Osteocyte (in vitro differentiated cells): ENCODE data around the gene STMN3. TPM values are rescaled to one million over a fixed set of nuclear protein-coding genes. Genes with fewer than 3 reads are reported as not detected.

Experiments used
- DNase-seq: peaks from one replicate; pipeline ENCODE4 v3.0.0; 2021; ENCODE audit warnings: mixed read lengths; ENCODE audit not compliant: unreplicated experiment; ENCODE audit errors: extremely low spot score
- H3K27ac Mint-ChIP-seq: one replicate; pipeline ENCODE4 v1.8.0; 2021; ENCODE audit warnings: mild to moderate bottlenecking, mixed read lengths; ENCODE audit not compliant: unreplicated experiment
- H3K27me3 Mint-ChIP-seq: one replicate; pipeline ENCODE4 v1.8.0; 2021; ENCODE audit warnings: mixed read lengths; ENCODE audit not compliant: unreplicated experiment
- H3K36me3 Mint-ChIP-seq: one replicate; pipeline ENCODE4 v1.8.0; 2021; ENCODE audit warnings: mixed read lengths; ENCODE audit not compliant: unreplicated experiment
- H3K4me1 Mint-ChIP-seq: one replicate; pipeline ENCODE4 v1.8.0; 2021; ENCODE audit warnings: mixed read lengths; ENCODE audit not compliant: unreplicated experiment
- H3K4me3 Mint-ChIP-seq: one replicate; pipeline ENCODE4 v1.8.0; 2021; ENCODE audit warnings: mild to moderate bottlenecking, moderate library complexity, mixed read lengths; ENCODE audit not compliant: unreplicated experiment
- H3K9me3 Mint-ChIP-seq: one replicate; pipeline ENCODE4 v1.8.0; 2021; ENCODE audit warnings: mixed read lengths; ENCODE audit not compliant: unreplicated experiment
- CTCF ChIP-seq: fragments of 200-600 bp; sonication (generic); IDR thresholded peaks from 2 replicates; pipeline ENCODE4 v1.5.0; 2021; ENCODE audit warnings: antibody characterized with exemption, mild to moderate bottlenecking, moderate library complexity
- total RNA-seq: library from RNA; stranded (reverse); gene quantifications from 2 replicates; pipeline ENCODE4 v1.2.1, GENCODE V29; 2021

Gene STMN3
- total RNA-seq, 1 donor from 2014 or later = 33.2 TPM

DNA sequence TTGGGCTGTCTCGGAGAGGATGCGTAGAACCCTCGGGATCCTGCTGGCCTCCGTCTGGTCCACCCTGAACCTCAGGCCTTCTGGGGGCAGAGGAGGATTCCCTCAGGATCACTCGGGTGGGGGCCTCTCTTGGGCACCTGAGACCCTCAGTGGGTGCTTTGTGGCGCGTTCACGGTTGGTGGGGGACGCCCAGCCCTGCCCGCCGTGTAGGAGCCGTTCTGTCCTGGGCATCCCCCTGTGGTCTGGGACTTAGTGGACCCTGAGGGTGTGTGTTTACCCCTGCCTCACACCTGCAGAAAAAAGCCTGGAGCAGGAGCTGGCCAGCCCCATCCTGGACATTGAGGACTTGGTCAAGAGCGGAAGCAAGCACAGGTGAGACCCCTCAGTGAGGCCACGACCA is 12.5 kb upstream of the STMN3 start:
- no peaks in the 10 kb centered on the region for H3K9me3 Mint-ChIP-seq
- DNase-seq = no peak
- H3K4me3 Mint-ChIP-seq = no peak overlapping the region
- no peak overlapping the region for H3K27ac Mint-ChIP-seq
- no peak for TF ChIP-seq CTCF
- H3K36me3 Mint-ChIP-seq = peaks cover 22% of the 10 kb centered on the region
- no peaks in the 10 kb centered on the region for H3K27me3 Mint-ChIP-seq
- no peaks in the 10 kb centered on the region for H3K4me1 Mint-ChIP-seq

DNA sequence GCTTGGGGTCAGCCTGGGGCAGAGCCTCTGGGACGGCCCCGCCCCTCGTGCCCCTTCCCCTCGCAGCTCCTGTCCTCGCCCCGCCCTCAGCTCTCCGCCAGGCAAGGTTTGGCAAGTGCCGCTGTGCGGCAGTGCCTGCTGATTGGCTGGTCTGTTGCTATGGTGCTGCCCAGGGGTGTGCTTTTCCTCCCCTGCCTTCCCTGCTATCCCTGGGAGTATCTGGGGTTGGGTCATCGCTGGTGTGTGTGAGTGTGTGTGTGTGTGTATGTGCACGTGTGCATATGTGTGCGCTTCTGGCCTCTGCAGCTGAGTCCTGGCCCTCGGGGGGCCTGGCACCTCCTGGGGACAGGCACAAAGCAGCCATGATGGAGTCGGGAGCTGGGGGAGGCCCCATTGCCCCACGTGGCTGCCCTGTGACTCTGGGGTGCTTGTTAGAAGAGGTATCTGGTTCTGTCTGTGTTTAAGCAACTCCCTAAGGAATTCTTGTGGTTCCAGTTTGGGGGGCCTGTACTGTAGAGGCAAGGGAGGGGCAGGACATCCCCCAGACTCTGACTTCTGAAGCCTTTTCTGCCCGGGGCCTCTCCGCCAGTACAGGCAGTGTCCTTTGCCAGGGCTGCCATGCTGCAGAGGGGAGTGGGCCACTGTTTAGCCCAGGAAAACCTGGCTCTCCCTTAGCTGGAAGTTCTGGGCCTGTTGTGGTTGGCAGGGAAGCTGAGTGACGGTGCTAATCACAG is 11.8 kb upstream of the STMN3 start:
- TF ChIP-seq CTCF = no peak
- Mint-ChIP-seq H3K9me3 (no peaks in the 10 kb centered on the region), H3K4me3 (no peak overlapping the region), H3K36me3 (peaks cover 22% of the 10 kb centered on the region), H3K27me3 (no peaks in the 10 kb centered on the region), H3K27ac (no peak overlapping the region), H3K4me1 (peaks cover 1% of the 10 kb centered on the region)
- no peak for DNase-seq

DNA sequence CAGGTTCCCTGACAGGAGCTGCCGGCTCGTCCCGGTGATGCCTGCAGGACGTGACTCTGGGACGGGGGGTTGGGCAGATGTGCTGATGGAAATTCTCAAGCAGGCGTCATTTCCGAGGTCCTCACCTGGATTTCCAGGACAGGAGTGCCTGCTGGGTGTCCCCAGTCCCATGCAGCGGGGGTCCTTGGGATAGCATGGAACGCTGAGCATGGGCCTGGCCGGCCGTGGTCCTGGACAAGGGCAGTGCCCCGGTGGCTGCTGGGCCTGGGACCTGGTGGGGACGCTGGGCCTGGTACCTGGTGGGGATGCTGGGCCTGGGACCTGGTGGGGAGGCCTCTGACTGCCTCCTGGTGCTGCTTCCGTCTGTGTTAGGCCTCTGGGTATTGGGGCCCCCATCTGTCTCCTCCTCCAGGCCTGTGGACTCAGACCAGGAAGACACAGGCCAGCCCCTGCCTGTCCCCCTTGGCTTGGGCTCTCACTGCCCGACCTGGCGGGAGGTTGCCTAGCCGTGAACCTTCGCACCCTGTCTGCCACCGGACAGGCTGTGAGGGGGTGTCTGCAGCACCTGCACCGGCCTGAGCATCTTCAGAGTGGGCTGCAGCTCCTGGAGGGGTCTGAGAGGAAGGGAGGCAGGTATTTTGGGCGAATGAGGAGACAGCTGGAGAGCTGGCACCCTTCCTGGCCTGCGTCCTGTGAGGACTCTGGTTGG is 11.1 kb upstream of the STMN3 start:
- no peak for TF ChIP-seq CTCF
- H3K4me3 Mint-ChIP-seq = no peak overlapping the region
- peaks cover 8% of the 10 kb centered on the region for H3K4me1 Mint-ChIP-seq
- H3K27me3 Mint-ChIP-seq = no peaks in the 10 kb centered on the region
- no peak for DNase-seq
- no peak overlapping the region for H3K27ac Mint-ChIP-seq
- no peaks in the 10 kb centered on the region for H3K9me3 Mint-ChIP-seq
- H3K36me3 Mint-ChIP-seq = peaks cover 21% of the 10 kb centered on the region

- H3K9me3 Mint-ChIP-seq = no peaks in the 10 kb centered on the region
- no peak overlapping the region for H3K27ac Mint-ChIP-seq
- no peak for TF ChIP-seq CTCF
- H3K36me3 Mint-ChIP-seq = peaks cover 15% of the 10 kb centered on the region
- H3K4me3 Mint-ChIP-seq = no peak overlapping the region
- no peak for DNase-seq
- H3K4me1 Mint-ChIP-seq = peaks cover 16% of the 10 kb centered on the region
- no peaks in the 10 kb centered on the region for H3K27me3 Mint-ChIP-seq
Observed at GRCh38 chr20:63663332-63664066, 10.3 kb upstream of the STMN3 start.

GRCh38 chr20:63662813-63663189 is 9.6 kb upstream of the STMN3 start:
- peaks cover 20% of the 10 kb centered on the region for H3K4me1 Mint-ChIP-seq
- no peak overlapping the region for H3K27ac Mint-ChIP-seq
- H3K36me3 Mint-ChIP-seq = peaks cover 10% of the 10 kb centered on the region
- DNase-seq = no peak
- no peaks in the 10 kb centered on the region for H3K9me3 Mint-ChIP-seq
- no peak for TF ChIP-seq CTCF
- H3K27me3 Mint-ChIP-seq = no peaks in the 10 kb centered on the region
- H3K4me3 Mint-ChIP-seq = no peak overlapping the region
